GM12875 (cell line): ENCODE data around the gene BRF1.

ENCODE experiments used
- H3K4me3 ChIP-seq: one replicate; pipeline ENCODE4 v1.5.1; 2011; ENCODE audit warnings: low read depth, low read length, control low read depth
- CTCF ChIP-seq: IDR thresholded peaks from 2 replicates; pipeline ENCODE4 v1.5.1; 2011; ENCODE audit warnings: low read depth, mild to moderate bottlenecking, control low read depth, inconsistent platforms, low read length, moderate library complexity, borderline replicate concordance; ENCODE audit not compliant: insufficient read depth

Gene BRF1

GRCh38 chr14:105176513-105176912 is 124.3 kb downstream of the BRF1 start:
- TF ChIP-seq CTCF: no peak
- H3K4me3 ChIP-seq: no peak overlapping the region

- no peak overlapping the region for H3K4me3 ChIP-seq
- no peak for TF ChIP-seq CTCF
These were observed 126.6 kb downstream of the BRF1 start for GRCh38 chr14:105173901-105174894.

- TF ChIP-seq CTCF: no peak
- H3K4me3 ChIP-seq: no peak overlapping the region
These were observed 127.7 kb downstream of the BRF1 start for GRCh38 chr14:105173145-105173544.

DNA sequence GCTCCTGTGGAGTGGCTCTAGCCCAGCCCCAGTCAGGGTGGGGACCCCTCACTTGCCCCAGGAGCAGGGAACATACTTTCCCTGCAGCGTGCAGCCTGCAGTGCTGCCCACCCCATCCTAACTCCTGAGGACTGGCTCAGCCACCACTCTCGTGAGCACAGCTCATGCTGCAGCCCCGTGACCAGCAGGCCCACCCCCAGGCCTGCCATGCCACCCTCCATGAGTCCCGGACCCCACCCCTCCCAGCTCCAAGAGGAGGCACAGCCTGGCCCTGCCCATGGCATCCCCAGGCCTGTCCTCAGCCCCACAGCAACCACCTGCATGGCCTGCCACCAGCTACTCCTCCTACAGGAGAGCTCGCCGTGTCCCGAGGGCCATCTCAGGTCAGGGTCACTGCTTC is 128.3 kb downstream of the BRF1 start:
- H3K4me3 ChIP-seq: no peak overlapping the region
- TF ChIP-seq CTCF: no peak

- TF ChIP-seq CTCF: no peak
- no peak overlapping the region for H3K4me3 ChIP-seq
These were observed 129.7 kb downstream of the BRF1 start for GRCh38 chr14:105171004-105171673.

- H3K4me3 ChIP-seq: no peak overlapping the region
- no peak for TF ChIP-seq CTCF
These were observed 130.8 kb downstream of the BRF1 start for GRCh38 chr14:105169776-105170655.
